ENCODE data around the gene USP25. TPM values are rescaled to one million over a fixed set of nuclear protein-coding genes. Genes with fewer than 3 reads are reported as not detected.

USP25 gene
- polyA plus RNA-seq, 1 donor (not counting 4 experiments of a cell fraction or from before 2014, with no cell fraction given), result 17.8 TPM

DNA sequence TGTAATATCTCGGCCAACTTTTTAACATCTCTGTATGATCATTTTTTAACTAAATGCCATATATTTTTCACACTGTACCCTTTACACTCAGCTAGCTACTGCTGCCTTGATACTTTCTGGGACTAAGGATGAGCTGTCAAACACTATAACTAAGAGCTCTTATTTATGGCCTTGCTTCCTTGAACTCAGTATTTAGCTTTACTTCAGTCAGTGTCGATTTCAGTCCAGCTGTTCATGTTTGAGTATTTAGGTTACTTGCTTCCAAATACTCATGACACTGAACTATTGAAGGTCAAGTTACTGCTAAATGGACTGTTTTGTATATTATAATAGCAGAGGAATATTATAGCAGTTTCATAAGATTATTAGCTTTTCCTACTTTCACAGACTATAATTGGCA, 25.9 kb upstream of the USP25 start:
- DNase-seq (ENCODE audit: low read depth, low spot score), result no peak
- Histone ChIP-seq H3K79me2 (ENCODE audit: control insufficient read depth, insufficient read depth, low read length) (no peaks in the 10 kb centered on the region), H3K4me2 (ENCODE audit: control insufficient read depth, extremely low read depth, insufficient read depth, low read depth, low read length) (no peak overlapping the region), H2AFZ (ENCODE audit: control insufficient read depth, low read length) (no peak overlapping the region), H3K36me3 (ENCODE audit: control insufficient read depth in 2 of 2, extremely low read depth in 1 of 2, insufficient read depth in 2 of 2, low read length in 2 of 2) (no peaks in the 10 kb centered on the region), H3K4me1 (ENCODE audit: control insufficient read depth, extremely low read depth, insufficient read depth, low read length) (peaks cover 3% of the 10 kb centered on the region), H3K27ac (ENCODE audit: control insufficient read depth, insufficient read depth, low read length) (no peak overlapping the region), H3K9ac (ENCODE audit: control insufficient read depth, extremely low read depth, insufficient read depth, low read length) (no peak overlapping the region), H3K4me3 (ENCODE audit: control insufficient read depth in 2 of 3, extremely low read depth in 1 of 3, insufficient read depth in 2 of 3, low read depth in 1 of 3, low read length in 3 of 3) (no peak overlapping the region), H3K9me3 (ENCODE audit: control insufficient read depth, low read depth, low read length) (no peaks in the 10 kb centered on the region), H4K20me1 (ENCODE audit: control insufficient read depth, extremely low read depth, insufficient read depth, low read length) (no peaks in the 10 kb centered on the region), H3K27me3 (ENCODE audit: control insufficient read depth, extremely low read depth, insufficient read depth, low read length) (no peaks in the 10 kb centered on the region), H3K9me1 (ENCODE audit: control insufficient read depth, extremely low read depth, insufficient read depth, low read length) (no peaks in the 10 kb centered on the region)
- TF ChIP-seq EZH2 (IDR thresholded peaks at IDR 0.05; ENCODE audit: low read length), result no peak
- dilution Hi-C loops (cut with MboI; ENCODE audit: extremely low pct_ligation_motif_present, low sequenced_read_pairs), result no loop called here
- FAIRE-seq, result no peak

DNA sequence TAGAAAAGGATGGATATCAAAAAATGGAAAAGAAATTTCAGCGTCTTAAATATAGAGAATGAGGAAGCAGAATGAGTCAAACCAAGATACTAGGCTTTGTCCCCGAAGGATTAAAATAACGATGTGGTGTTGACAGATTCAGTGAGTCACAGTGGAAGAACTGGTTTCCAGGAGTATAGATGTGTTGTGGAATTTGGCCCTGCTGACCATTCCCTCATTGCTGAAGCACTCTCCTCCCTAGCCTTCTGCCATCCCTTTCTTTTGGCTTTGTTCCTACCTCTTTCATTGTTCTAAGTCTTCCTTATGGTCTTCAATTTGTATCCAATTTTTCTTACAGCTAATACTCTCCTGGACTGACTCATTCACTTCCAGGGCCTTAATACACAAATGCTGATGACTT, 23.1 kb upstream of the USP25 start:
- no peaks in the 10 kb centered on the region for H3K79me2 ChIP-seq (ENCODE audit: control insufficient read depth, insufficient read depth, low read length)
- H2AFZ ChIP-seq (ENCODE audit: control insufficient read depth, low read length), result no peak overlapping the region
- TF ChIP-seq, protein P1, sequence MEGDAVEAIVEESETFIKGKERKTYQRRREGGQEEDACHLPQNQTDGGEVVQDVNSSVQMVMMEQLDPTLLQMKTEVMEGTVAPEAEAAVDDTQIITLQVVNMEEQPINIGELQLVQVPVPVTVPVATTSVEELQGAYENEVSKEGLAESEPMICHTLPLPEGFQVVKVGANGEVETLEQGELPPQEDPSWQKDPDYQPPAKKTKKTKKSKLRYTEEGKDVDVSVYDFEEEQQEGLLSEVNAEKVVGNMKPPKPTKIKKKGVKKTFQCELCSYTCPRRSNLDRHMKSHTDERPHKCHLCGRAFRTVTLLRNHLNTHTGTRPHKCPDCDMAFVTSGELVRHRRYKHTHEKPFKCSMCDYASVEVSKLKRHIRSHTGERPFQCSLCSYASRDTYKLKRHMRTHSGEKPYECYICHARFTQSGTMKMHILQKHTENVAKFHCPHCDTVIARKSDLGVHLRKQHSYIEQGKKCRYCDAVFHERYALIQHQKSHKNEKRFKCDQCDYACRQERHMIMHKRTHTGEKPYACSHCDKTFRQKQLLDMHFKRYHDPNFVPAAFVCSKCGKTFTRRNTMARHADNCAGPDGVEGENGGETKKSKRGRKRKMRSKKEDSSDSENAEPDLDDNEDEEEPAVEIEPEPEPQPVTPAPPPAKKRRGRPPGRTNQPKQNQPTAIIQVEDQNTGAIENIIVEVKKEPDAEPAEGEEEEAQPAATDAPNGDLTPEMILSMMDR (optimal IDR thresholded peaks at IDR 0.05 in 1 of 3, IDR thresholded peaks at IDR 0.05 in 1 of 3, conservative IDR thresholded peaks at IDR 0.05 in 1 of 3; ENCODE audit: extremely low read depth in 1 of 3, insufficient read depth in 2 of 3, low read length in 3 of 3), result no peak
- no peak for TF ChIP-seq EZH2 (IDR thresholded peaks at IDR 0.05; ENCODE audit: low read length)
- no peak for DNase-seq (ENCODE audit: low read depth, low spot score)
- no peaks in the 10 kb centered on the region for H3K9me1 ChIP-seq (ENCODE audit: control insufficient read depth, extremely low read depth, insufficient read depth, low read length)
- H3K27me3 ChIP-seq (ENCODE audit: control insufficient read depth, extremely low read depth, insufficient read depth, low read length), result no peaks in the 10 kb centered on the region
- dilution Hi-C loops (cut with MboI; ENCODE audit: extremely low pct_ligation_motif_present, low sequenced_read_pairs), result no loop called here
- peak overlapping the region; percentile 8 for H3K4me2 ChIP-seq (ENCODE audit: control insufficient read depth, extremely low read depth, insufficient read depth, low read depth, low read length)
- no peak overlapping the region for H3K9ac ChIP-seq (ENCODE audit: control insufficient read depth, extremely low read depth, insufficient read depth, low read length)
- H3K9me3 ChIP-seq (ENCODE audit: control insufficient read depth, low read depth, low read length), result no peaks in the 10 kb centered on the region
- FAIRE-seq, result peak; percentile 90
- H3K27ac ChIP-seq (ENCODE audit: control insufficient read depth, insufficient read depth, low read length), result no peak overlapping the region
- H4K20me1 ChIP-seq (ENCODE audit: control insufficient read depth, extremely low read depth, insufficient read depth, low read length), result no peaks in the 10 kb centered on the region
- H3K36me3 ChIP-seq (ENCODE audit: control insufficient read depth in 2 of 2, extremely low read depth in 1 of 2, insufficient read depth in 2 of 2, low read length in 2 of 2), result no peaks in the 10 kb centered on the region
- peaks cover 3% of the 10 kb centered on the region for H3K4me1 ChIP-seq (ENCODE audit: control insufficient read depth, extremely low read depth, insufficient read depth, low read length)
- no peak overlapping the region for H3K4me3 ChIP-seq (ENCODE audit: control insufficient read depth in 2 of 3, extremely low read depth in 1 of 3, insufficient read depth in 2 of 3, low read depth in 1 of 3, low read length in 3 of 3)

DNA sequence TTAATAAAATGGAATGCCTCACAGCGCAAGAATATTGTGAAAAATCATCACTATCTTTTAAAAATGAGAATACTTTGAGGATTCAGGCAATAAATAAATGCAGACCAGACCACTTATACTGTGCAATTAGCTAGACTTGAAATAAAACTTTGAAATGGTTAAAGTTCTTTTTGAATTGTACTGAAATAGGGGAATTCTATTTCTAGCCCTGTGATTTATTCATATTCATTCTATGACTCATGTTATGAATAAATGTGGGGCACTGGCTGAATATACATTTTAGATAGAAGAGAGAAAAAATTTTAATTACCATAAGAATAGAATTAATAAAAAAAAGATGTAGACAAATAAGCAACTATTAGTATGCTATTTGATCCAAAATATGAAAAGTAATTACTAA, 16.4 kb upstream of the USP25 start:
- Histone ChIP-seq H3K9ac (ENCODE audit: control insufficient read depth, extremely low read depth, insufficient read depth, low read length) (no peak overlapping the region), H3K4me1 (ENCODE audit: control insufficient read depth, extremely low read depth, insufficient read depth, low read length) (no peaks in the 10 kb centered on the region), H3K4me2 (ENCODE audit: control insufficient read depth, extremely low read depth, insufficient read depth, low read depth, low read length) (no peak overlapping the region), H3K4me3 (ENCODE audit: control insufficient read depth in 2 of 3, extremely low read depth in 1 of 3, insufficient read depth in 2 of 3, low read depth in 1 of 3, low read length in 3 of 3) (no peak overlapping the region), H2AFZ (ENCODE audit: control insufficient read depth, low read length) (no peak overlapping the region), H3K27me3 (ENCODE audit: control insufficient read depth, extremely low read depth, insufficient read depth, low read length) (no peaks in the 10 kb centered on the region), H3K79me2 (ENCODE audit: control insufficient read depth, insufficient read depth, low read length) (no peaks in the 10 kb centered on the region), H3K9me3 (ENCODE audit: control insufficient read depth, low read depth, low read length) (no peaks in the 10 kb centered on the region), H3K27ac (ENCODE audit: control insufficient read depth, insufficient read depth, low read length) (no peak overlapping the region), H3K9me1 (ENCODE audit: control insufficient read depth, extremely low read depth, insufficient read depth, low read length) (no peaks in the 10 kb centered on the region), H3K36me3 (ENCODE audit: control insufficient read depth in 2 of 2, extremely low read depth in 1 of 2, insufficient read depth in 2 of 2, low read length in 2 of 2) (no peaks in the 10 kb centered on the region), H4K20me1 (ENCODE audit: control insufficient read depth, extremely low read depth, insufficient read depth, low read length) (no peaks in the 10 kb centered on the region)
- DNase-seq (ENCODE audit: low read depth, low spot score) (no peak), FAIRE-seq (no peak)
- TF ChIP-seq, protein P1 (optimal IDR thresholded peaks at IDR 0.05 in 1 of 3, IDR thresholded peaks at IDR 0.05 in 1 of 3, conservative IDR thresholded peaks at IDR 0.05 in 1 of 3; ENCODE audit: extremely low read depth in 1 of 3, insufficient read depth in 2 of 3, low read length in 3 of 3), result no peak
- no peak for TF ChIP-seq EZH2 (IDR thresholded peaks at IDR 0.05; ENCODE audit: low read length)
- dilution Hi-C loops (cut with MboI; ENCODE audit: extremely low pct_ligation_motif_present, low sequenced_read_pairs), result no loop called here
